ENCODE data around the gene C10orf71. TPM values are rescaled to one million over a fixed set of nuclear protein-coding genes. Genes with fewer than 3 reads are reported as not detected.

The C10orf71 gene
- polyA plus RNA-seq, 1 donor: 41.8 TPM

- no peak for DNase-seq
Measured at GRCh38 chr10:49320191-49320590, 21.2 kb downstream of the C10orf71 start.

GRCh38 chr10:49321021-49321420 is 22.1 kb downstream of the C10orf71 start:
- no peak for DNase-seq

DNA sequence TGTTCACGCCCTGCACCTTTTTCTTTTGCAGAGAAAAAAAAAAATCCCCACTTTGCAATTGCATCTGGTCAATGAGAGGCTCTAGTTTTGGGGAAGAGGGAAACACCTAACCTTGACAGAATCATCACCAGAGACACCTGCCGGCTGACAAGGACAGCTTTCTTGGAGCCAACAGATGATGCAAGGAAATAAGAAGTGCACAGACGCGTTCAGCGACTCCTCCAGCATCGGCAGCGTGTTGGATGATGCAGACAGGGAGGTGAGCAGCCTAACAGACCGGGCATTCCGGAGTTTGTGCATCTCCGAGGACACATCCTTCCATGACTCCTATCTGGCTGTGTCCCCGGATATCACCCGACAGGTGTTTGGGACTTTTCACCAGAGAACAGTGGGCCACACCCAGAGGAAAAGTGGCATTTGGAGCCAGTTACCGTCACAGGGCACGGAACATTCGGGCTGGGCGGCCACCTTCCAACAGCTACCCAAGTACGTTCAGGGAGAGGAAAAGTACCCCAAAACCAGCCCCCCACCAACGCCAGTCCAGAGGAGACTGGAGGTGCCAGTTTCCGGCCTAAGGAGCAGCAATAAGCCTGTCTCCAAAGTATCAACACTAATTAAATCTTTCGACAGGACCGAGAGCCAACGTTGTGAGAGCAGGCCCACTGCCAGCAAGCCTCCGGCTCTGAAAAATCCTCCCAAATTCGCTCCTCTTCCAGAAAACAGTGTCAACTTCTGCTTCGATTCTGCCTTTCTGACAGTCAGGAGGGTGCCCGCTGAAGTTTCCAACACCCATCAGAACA is 23.6 kb downstream of the C10orf71 start:
- DNase-seq: no peak

DNA sequence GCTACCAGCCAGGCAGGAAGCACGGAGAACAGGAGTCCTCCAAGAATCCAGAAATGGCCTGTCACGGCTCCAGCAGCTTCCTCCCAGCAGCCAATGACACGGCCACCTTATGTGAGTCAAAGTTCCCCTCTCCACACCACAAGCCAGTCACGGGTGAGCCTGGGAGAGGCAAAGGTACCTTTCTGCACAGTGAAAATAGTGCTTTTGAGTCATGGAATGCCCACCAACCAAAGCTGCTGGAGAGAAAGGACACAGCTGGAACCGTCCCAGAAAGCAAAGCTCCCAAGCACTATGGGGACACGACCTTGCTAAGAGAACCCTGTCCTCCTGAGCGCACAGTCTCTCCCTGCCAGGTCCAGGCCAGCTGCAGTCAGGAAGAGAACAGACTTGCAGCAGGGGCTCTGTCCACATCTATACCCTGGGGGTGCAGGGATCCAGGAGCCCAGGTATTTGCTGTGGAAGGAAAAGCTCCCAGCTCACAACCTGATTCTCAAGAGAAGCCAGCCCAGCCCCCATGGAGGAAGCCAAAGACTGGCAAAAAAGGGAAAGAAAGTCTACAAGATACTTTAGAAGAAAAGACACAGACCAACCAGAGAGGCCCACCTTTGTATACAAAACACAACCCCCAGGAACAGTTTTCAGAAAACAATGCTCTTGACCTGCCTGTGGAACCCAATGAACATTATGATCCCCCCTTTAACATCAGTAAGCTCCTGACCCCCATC is 24.4 kb downstream of the C10orf71 start:
- no peak for DNase-seq

- no peak for DNase-seq
Measured at GRCh38 chr10:49323896-49324270, 24.9 kb downstream of the C10orf71 start.

GRCh38 chr10:49324711-49325110 is 25.7 kb downstream of the C10orf71 start:
- no peak for DNase-seq

DNA sequence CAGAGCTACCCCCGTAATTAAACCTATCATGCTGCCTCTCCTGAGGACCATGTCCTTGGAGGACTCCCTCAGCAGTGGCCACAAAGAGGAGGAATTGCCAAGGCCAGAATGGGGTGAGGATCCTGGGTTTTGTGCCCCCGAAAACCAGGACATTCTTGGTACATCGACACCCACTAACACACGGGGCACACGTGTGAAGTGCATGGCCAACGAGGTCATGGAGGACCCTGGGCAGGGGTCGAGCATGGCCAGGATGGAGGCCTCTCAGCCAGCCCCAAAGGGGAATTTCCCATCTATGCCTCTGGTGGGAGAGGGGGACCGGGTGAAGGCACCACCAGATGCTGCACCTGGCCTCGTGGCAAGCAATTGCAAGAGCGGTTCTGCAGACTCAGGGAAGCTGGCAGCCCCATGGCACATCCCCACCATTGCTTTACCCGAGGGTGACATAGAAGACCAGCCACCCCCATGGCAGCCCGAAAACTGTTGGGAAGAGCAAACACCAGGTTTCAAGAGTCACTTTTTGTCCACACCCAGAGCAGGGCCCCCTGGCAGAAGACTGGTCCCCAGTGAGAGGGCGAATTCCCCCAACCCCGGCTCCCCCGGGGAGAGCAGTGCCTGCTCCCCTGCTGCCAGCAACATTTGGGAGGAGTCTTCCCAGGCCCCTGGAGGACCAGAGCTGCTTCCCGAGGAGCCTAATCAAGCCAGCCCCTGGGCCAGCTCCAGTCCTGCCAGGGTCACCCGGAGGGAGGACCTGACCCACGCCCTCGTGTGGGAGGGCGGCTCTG is 26.4 kb downstream of the C10orf71 start:
- DNase-seq: no peak

- no peak for DNase-seq
Measured at GRCh38 chr10:49325916-49326783, 27.2 kb downstream of the C10orf71 start.

GRCh38 chr10:49327036-49327813 is 28.3 kb downstream of the C10orf71 start:
- no peak for DNase-seq

DNA sequence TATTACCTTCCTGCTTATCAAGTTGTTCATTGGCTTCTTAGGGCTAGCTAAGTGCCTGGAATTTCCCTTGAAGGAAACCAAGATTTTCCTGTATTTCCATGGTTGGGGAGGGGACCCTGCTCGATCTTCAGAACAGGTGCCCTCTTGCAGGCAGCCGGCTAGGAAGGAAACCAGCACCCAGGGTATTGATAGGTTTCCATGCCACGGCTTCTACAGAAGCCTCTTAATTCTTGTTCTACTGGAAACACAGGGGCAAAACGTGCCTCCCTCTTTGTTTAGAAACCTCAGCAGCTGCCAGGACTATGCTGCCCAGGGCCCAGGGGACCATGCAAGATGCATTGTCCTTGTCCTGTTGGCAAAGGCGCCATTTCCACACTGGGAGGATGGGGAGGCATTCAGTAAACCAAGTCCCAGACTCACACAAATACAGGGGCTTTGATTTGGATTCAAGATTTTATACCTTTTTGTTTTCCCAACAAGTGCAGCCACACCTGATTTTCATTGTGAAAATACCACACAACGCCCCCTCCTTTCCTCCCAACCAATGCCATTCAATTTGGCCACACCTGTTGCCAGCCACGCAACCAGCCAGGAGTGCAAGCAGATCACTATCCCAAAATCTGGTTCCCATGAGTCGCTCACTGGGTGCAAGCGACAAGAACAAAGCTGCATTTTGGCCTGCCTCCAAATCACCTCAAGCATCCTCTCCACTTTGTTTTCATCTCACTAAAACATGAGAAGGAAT is 29.6 kb downstream of the C10orf71 start:
- DNase-seq: no peak

DNA sequence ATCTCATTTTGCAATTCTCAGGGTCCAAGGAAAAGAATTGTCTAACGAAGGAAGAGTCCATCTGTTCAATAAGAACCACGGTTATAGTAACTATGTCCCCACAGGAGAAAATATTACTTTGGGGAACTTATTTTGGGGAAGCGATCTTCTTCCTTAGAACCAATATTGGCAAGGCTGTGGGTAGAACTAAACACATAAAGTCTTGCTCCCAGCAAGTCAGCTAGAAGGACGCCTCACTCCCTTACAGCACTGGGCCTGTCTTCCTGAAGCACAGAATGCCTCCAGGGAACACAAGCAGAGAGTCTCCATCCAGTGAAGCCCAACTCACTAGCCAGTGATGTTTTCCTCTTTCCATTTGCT is 30.2 kb downstream of the C10orf71 start:
- no peak for DNase-seq

DNA sequence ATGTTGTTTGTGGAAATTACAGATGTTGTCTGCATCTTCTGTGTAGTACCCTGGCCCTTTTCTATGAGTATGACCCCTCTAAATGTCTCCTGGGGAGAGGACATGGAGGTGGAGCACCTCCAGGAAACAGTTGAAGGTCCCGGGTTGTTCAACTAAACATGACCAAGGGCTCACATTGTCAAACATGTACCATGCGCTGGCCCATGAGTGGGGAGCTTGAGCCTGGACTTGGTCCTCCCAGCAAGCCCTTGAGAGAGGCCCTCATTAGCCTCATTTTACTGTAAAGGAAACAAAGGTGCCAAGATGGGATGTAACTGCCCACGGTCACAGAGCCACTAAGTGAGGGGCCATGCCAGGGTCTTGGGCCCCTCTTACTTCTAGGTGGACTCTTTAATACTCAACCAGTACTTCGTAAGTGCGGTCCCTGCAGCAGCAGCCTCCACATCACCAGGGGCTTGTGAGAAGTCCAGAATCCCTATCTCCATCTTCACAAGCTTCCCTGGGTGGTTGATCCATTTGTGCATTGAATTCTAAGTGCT is 31.2 kb downstream of the C10orf71 start:
- DNase-seq: no peak

DNA sequence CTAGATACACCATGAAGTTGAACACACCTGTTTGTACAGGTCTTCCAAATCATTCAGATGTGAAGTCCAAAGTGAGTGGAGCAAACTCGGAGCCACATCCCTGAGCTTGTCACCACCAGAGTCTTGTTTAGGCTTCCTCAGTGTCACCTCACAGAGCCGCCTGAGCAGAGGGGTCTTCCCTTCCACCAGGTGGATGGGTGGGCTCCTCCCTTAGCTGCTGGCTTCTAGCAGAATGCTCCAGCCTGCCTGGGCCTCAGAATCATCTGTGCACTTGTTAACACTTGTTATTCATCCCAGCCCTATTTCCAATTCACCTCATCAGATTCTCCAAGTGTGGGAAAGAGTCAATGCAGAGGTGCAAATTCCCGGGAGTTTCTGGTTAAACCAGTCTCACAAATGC is 32.5 kb downstream of the C10orf71 start:
- no peak for DNase-seq

DNA sequence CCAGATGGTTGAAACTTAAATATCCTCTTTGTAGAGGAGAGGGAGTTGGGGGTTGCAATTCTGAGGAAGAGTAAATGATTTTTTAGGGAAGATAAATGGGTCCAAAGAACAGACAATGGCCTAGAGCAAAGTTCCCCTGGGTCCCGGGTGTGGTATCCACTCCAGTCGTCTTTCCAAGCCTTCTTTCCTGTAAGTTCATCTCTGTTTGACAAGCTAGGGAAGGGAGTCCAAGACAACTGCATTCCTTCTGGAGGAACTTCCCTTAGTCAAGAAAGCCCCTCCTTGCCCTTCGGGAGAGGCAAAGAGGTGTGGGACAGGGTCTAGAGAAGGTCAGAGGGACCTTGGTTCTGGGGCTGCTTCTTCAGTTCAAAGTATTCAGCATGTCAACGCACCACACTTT is 33.4 kb downstream of the C10orf71 start:
- no peak for DNase-seq

- DNase-seq: no peak
Measured at GRCh38 chr10:49332768-49333167, 33.8 kb downstream of the C10orf71 start.

DNA sequence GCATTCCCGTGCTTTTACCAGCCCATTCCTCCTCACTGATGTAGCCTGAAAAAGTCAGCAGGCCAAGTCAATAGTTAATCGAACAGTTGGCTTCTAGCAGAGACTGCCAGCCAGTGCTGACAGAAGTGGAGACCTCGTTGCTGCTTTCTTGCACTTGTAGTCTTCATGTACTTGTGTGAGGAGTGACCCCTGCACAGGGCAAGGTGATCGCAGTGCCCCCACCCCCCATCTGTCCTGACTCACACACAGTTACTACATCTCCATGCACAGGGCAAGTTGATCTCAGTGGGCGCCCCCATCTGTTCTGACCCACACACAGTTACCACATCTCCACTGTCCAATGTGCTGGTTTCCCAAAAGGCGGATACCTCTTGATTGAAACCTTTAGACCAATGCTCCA is 34.2 kb downstream of the C10orf71 start:
- DNase-seq: no peak

DNA sequence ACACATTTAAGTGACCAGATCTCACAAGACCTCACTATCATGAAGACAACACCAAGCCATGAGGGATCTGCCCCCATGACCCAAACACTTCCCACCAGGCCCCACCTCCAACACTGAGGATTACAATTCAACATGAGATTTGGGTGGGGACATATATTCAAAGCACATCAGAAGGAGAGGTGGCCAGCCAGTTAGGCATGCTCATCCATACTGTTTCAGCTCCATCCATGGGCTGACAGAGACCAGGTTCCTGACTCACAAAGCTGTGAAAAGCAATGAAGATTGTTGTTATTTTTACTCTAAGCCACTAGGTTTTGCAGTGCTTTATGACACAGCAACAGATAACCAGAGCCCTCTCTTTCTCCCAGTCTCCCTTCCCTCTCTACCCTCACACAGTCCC is 36.0 kb downstream of the C10orf71 start:
- no peak for DNase-seq

GRCh38 chr10:49335364-49335972 is 36.5 kb downstream of the C10orf71 start:
- no peak for DNase-seq

DNA sequence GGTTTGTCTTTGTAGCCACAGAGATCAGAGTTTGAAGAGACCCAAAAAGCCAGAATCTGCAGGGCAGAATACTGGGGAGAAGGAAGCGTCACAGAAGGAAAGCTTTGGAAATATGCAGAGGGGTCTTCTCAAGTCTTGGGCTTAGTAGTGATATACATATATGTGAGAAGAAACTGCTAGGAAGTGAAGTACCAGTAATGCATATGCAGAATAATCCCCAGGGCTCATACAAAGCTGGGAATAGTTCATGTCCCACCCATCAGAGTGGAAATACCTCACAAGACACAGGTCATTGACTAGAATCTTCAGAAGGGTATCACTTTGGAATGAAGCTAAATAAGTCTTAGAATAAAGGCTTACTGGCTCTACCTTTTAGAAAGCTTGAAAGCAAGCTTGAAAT is 39.6 kb downstream of the C10orf71 start:
- no peak for DNase-seq

DNA sequence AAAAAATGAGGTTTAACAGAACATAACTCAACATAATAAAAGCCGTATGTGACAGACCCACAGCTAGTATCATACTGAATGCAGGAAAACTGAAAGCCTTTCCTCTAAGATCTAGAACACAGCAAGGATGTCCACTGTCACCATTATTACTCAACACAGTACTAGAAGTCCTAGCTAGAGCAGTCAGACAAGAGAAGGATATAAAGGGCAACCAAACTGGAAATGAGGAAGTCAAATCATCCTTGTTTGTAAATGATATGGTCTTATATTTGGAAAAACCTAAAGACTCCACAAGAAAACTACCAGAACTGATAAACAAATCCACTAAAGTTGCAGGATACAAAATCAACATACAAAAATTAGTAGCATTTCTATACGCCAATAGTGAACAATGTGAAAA is 45.9 kb downstream of the C10orf71 start:
- DNase-seq: no peak

Data from hindlimb muscle (tissue), 1 donor.